HepG2 (cell line): ENCODE results near the gene SLC1A2. TPM values are rescaled to one million over a fixed set of nuclear protein-coding genes. Genes with fewer than 3 reads are reported as not detected.
A peak's percentile ranks its signal among the peaks of the same experiment; 100 is the strongest.

Experiments
- ATF7 ChIP-seq, 2 experiments: fragments of 450-650 bp in 1 of 2; sonication (generic) in 1 of 2; formaldehyde crosslinking in 1 of 2; IDR thresholded peaks; 2 replicates each; pipeline versions ENCODE4 v1.4.0 to v1.6.1; 2016 to 2020; ENCODE audit warnings: antibody characterized with exemption in 1 of 2, mild to moderate bottlenecking in 1 of 2, missing genetic modification reagents in 1 of 2
- EP300 ChIP-seq, 3 experiments: sonication (generic) in 1 of 3; formaldehyde crosslinking in 1 of 3; IDR thresholded peaks; 2 replicates each; pipeline versions ENCODE4 v1.5.1 to v1.6.1; 2011 to 2020; ENCODE audit warnings: low read depth in 2 of 3, low read length in 2 of 3, borderline replicate concordance in 1 of 3, improper control_type of control experiment in 1 of 3, mild to moderate bottlenecking in 1 of 3, missing genetic modification reagents in 1 of 3, moderate library complexity in 1 of 3
- EZH2 ChIP-seq: conservative IDR thresholded peaks from 2 replicates; pipeline ENCODE4 v1.6.1; 2012; ENCODE audit warnings: mild to moderate bottlenecking, low read depth, low read length, moderate library complexity
- FLYWCH1 ChIP-seq: sonication (generic); formaldehyde crosslinking; IDR thresholded peaks from 2 replicates; pipeline ENCODE4 v1.8.1; 2023; ENCODE audit warnings: mild to moderate bottlenecking, missing genetic modification reagents
- FOSL2 ChIP-seq: sonication (generic); formaldehyde crosslinking; IDR thresholded peaks from 2 replicates; pipeline ENCODE4 v1.4.0; 2020; ENCODE audit warnings: missing genetic modification reagents
- GABPB1 ChIP-seq: IDR thresholded peaks from 2 replicates; pipeline ENCODE4 v1.6.1; 2016; ENCODE audit warnings: mild to moderate bottlenecking, missing genetic modification reagents, moderate library complexity, missing compliant biosample characterization
- GATAD2A ChIP-seq: IDR thresholded peaks from 2 replicates; pipeline ENCODE4 v1.6.1; 2016
- HOXA3 ChIP-seq: sonication (generic); formaldehyde crosslinking; IDR thresholded peaks from 2 replicates; pipeline ENCODE4 v1.5.0; 2020; ENCODE audit warnings: missing genetic modification reagents
- MIER3 ChIP-seq: IDR thresholded peaks from 2 replicates; pipeline ENCODE4 v1.6.1; 2016; ENCODE audit warnings: missing compliant biosample characterization, borderline replicate concordance
- MLX ChIP-seq: IDR thresholded peaks from 2 replicates; pipeline ENCODE4 v1.6.1; 2016
- PAWR ChIP-seq: sonication (generic); formaldehyde crosslinking; IDR thresholded peaks from 2 replicates; pipeline ENCODE4 v1.4.0; 2020; ENCODE audit warnings: missing genetic modification reagents, mild to moderate bottlenecking, borderline replicate concordance
- SCMH1 ChIP-seq: sonication (generic); formaldehyde crosslinking; IDR thresholded peaks from 2 replicates; pipeline ENCODE4 v1.9.0; 2021; ENCODE audit warnings: missing genetic modification reagents, mild to moderate bottlenecking, borderline replicate concordance
- TOE1 ChIP-seq: sonication (generic); formaldehyde crosslinking; IDR thresholded peaks from 2 replicates; pipeline ENCODE4 v1.4.0; 2020; ENCODE audit warnings: mild to moderate bottlenecking, missing genetic modification reagents
- U2AF1 ChIP-seq: fragments of 200-400 bp; formaldehyde crosslinking; optimal IDR thresholded peaks from 2 replicates; pipeline ENCODE3; 2017; ENCODE audit warnings: mild to moderate bottlenecking, low read depth, low read length
- ZBTB7B ChIP-seq: sonication (generic); formaldehyde crosslinking; IDR thresholded peaks from 2 replicates; pipeline ENCODE4 v1.4.0; 2020; ENCODE audit warnings: missing genetic modification reagents
- ZFP1 ChIP-seq: IDR thresholded peaks from 2 replicates; pipeline ENCODE4 v1.6.1; 2016
- ZFP36L1 ChIP-seq: sonication (generic); formaldehyde crosslinking; IDR thresholded peaks from 2 replicates; pipeline ENCODE4 v1.8.0; 2022; ENCODE audit warnings: mild to moderate bottlenecking, missing genetic modification reagents, moderate library complexity
- ZMAT5 ChIP-seq: sonication (generic); formaldehyde crosslinking; IDR thresholded peaks from 2 replicates; pipeline ENCODE4 v1.5.0; 2020; ENCODE audit warnings: mild to moderate bottlenecking, low read depth, missing genetic modification reagents, borderline replicate concordance
- ZNF354B ChIP-seq: sonication (generic); formaldehyde crosslinking; IDR thresholded peaks from 2 replicates; pipeline ENCODE4 v1.8.0; 2022; ENCODE audit warnings: mild to moderate bottlenecking, missing genetic modification reagents
- ZNF441 ChIP-seq: sonication (generic); formaldehyde crosslinking; IDR thresholded peaks from 2 replicates; pipeline ENCODE4 v1.7.0; 2021; ENCODE audit warnings: missing genetic modification reagents, borderline replicate concordance
- ZNF460 ChIP-seq: sonication (generic); formaldehyde crosslinking; IDR thresholded peaks from 2 replicates; pipeline ENCODE4 v1.5.1; 2020; ENCODE audit warnings: missing genetic modification reagents, mild to moderate bottlenecking, borderline replicate concordance
- ZNF549 ChIP-seq: sonication (generic); formaldehyde crosslinking; IDR thresholded peaks from 2 replicates; pipeline ENCODE4 v1.5.0; 2020; ENCODE audit warnings: missing genetic modification reagents
- ZNF678 ChIP-seq: sonication (generic); formaldehyde crosslinking; IDR thresholded peaks from 2 replicates; pipeline ENCODE4 v1.4.0; 2020; ENCODE audit warnings: mild to moderate bottlenecking, missing genetic modification reagents
- ZNF773 ChIP-seq: sonication (generic); formaldehyde crosslinking; IDR thresholded peaks from 2 replicates; pipeline ENCODE4 v1.4.0; 2020; ENCODE audit warnings: missing genetic modification reagents, borderline replicate concordance
- polyA plus RNA-seq, 8 experiments: library from polyadenylated mRNA; depleted of rRNA in 3 of 8; stranded (reverse) in 7 of 8; unstranded in 1 of 8; fragments of >200 nt; fragmentation: Illumina TruSeq in 4 of 8; extraction: Trizol in 4 of 8; gene quantifications; 2 replicates each; pipeline versions ENCODE4 v1.2.1 to v1.2.3, GENCODE V29; 2011 to 2016; ENCODE audit warnings: low read depth in 4 of 8, missing spikeins in 1 of 8, mixed read lengths in 1 of 8; ENCODE audit not compliant: insufficient read depth in 1 of 8
- total RNA-seq, 5 experiments: library from RNA; depleted of rRNA; stranded (reverse); fragments of >200 nt; fragmentation: Illumina TruSeq; extraction: Trizol; gene quantifications; 2 replicates each; pipeline ENCODE4 v1.2.3, GENCODE V29; 2016; ENCODE audit warnings: low read depth in 1 of 5
- TF ChIP-seq, protein P1 (sequence below): sonication (generic); formaldehyde crosslinking; IDR thresholded peaks from 2 replicates; pipeline ENCODE4 v1.9.0; 2021; ENCODE audit warnings: missing genetic modification reagents, mild to moderate bottlenecking, borderline replicate concordance
- TF ChIP-seq, protein P2 (sequence below): IDR thresholded peaks from 2 replicates; pipeline ENCODE4 v1.6.1; 2016
- TF ChIP-seq, protein P3 (sequence below): sonication (generic); formaldehyde crosslinking; IDR thresholded peaks from 2 replicates; pipeline ENCODE4 v1.5.0; 2020; ENCODE audit warnings: missing genetic modification reagents, mild to moderate bottlenecking, borderline replicate concordance

Gene SLC1A2
- total and polyA plus RNA-seq, 2 of the 13 experiments (the other 11 are each of a cell fraction or from before 2014, with no cell fraction given): 23.2 to 43.2 TPM

- TF ChIP-seq MLX (CRISPR knock-in tag) (peak; percentile 44; the same call in 1 of the 2 replicates), FOSL2 (no peak), MIER3 (CRISPR knock-in tag) (no peak), ZNF460 (CRISPR knock-in tag) (no peak), ZNF773 (no peak), ZFP36L1 (CRISPR knock-in tag) (0 out of 2 replicates have a peak, but pooled peaks have one; percentile 41), FLYWCH1 (CRISPR knock-in tag) (no peak), EP300 (IDR thresholded peaks at IDR 0.05; ENCODE audit: low read depth in 2 of 2, low read length in 2 of 2) (0 out of 4 replicates have a peak, but pooled peaks of 1 of the 2 experiments have one; percentile 19), EP300 (CRISPR knock-in tag; IDR thresholded peaks at IDR 0.05; ENCODE audit: borderline replicate concordance) (no peak), ZNF354B (CRISPR knock-in tag) (no peak), ZNF678 (CRISPR knock-in tag) (no peak), ZMAT5 (no peak), GABPB1 (CRISPR knock-in tag) (no peak), EZH2 (no peak), ATF7 (IDR thresholded peaks at IDR 0.05) (no peak), ATF7 (CRISPR knock-in tag; IDR thresholded peaks at IDR 0.05) (no peak), ZBTB7B (CRISPR knock-in tag) (no peak), SCMH1 (CRISPR knock-in tag) (no peak), TOE1 (CRISPR knock-in tag) (no peak), ZNF549 (CRISPR knock-in tag) (no peak), ZFP1 (CRISPR knock-in tag) (no peak), GATAD2A (CRISPR knock-in tag) (no peak), ZNF441 (CRISPR knock-in tag) (no peak), HOXA3 (CRISPR knock-in tag) (no peak), PAWR (CRISPR knock-in tag) (no peak), U2AF1 (no peak)
- TF ChIP-seq, protein P1, sequence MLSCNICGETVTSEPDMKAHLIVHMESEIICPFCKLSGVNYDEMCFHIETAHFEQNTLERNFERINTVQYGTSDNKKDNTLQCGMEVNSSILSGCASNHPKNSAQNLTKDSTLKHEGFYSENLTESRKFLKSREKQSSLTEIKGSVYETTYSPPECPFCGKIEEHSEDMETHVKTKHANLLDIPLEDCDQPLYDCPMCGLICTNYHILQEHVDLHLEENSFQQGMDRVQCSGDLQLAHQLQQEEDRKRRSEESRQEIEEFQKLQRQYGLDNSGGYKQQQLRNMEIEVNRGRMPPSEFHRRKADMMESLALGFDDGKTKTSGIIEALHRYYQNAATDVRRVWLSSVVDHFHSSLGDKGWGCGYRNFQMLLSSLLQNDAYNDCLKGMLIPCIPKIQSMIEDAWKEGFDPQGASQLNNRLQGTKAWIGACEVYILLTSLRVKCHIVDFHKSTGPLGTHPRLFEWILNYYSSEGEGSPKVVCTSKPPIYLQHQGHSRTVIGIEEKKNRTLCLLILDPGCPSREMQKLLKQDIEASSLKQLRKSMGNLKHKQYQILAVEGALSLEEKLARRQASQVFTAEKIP (CRISPR knock-in tag): no peak
- TF ChIP-seq, protein P2, sequence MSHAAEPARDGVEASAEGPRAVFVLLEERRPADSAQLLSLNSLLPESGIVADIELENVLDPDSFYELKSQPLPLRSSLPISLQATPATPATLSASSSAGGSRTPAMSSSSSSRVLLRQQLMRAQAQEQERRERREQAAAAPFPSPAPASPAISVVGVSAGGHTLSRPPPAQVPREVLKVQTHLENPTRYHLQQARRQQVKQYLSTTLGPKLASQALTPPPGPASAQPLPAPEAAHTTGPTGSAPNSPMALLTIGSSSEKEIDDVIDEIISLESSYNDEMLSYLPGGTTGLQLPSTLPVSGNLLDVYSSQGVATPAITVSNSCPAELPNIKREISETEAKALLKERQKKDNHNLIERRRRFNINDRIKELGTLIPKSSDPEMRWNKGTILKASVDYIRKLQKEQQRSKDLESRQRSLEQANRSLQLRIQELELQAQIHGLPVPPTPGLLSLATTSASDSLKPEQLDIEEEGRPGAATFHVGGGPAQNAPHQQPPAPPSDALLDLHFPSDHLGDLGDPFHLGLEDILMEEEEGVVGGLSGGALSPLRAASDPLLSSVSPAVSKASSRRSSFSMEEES (CRISPR knock-in tag): no peak
- TF ChIP-seq, protein P3, sequence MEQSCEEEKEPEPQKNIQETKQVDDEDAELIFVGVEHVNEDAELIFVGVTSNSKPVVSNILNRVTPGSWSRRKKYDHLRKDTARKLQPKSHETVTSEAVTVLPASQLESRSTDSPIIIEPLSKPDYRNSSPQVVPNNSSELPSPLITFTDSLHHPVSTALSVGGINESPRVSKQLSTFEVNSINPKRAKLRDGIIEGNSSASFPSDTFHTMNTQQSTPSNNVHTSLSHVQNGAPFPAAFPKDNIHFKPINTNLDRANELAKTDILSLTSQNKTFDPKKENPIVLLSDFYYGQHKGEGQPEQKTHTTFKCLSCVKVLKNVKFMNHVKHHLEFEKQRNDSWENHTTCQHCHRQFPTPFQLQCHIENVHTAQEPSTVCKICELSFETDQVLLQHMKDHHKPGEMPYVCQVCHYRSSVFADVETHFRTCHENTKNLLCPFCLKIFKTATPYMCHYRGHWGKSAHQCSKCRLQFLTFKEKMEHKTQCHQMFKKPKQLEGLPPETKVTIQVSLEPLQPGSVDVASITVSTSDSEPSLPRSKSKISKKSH: no peak
Measured at GRCh38 chr11:35404388-35404775, 15.0 kb downstream of the SLC1A2 start (continued).
